Measurements from ENCODE around the gene RPP40.

Gene RPP40

DNA sequence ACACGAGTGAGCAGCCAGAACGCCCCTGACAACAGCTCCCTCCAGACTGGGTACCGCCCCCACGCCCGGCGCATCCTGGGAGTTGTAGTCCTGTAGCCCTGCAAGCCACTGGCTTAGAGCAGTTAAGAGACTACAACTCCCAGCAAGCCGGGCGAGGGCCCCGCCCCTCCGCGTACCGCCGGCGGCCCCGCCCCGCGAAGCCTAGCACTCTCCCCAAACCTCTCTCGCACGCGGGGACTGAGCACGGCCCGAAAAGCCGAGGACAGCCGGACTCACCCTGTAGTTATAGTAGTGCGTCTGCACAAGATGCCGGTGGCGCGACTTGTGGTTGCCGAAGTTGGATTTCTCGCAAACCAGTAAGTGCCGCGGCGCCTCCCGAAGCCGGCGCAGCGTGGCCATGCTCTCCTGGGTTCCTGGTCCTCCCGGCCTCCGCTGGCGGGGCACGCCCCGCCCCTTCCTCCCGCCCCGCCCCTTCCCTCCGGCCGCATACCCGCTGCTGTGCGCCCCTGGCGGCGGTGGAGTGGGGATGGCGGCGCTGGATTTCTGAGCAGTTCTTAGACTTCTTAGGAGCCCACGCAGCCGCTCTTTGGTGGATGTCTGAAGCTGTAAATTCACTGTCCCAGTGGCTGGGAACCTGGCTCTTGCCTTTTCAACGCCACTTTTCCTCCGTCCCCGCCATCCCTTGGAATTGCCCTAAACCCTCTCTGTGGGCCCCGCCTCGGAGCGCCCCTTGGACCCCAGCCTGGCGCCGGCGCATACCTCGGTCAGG, at the start of gene RPP40:
Gene RPP40 (minus strand): TSS at position 434 of the 769 bp plus-strand sequence. CDS start 35 bp downstream, at position 399.
- TF ChIP-seq EP300 (IDR thresholded peaks at IDR 0.05; ENCODE audit: borderline replicate concordance) (no peak), TAF1 (IDR thresholded peaks at IDR 0.05; ENCODE audit: low read depth) (no peak; the same call in 1 of the 2 replicates), EGR1 (IDR thresholded peaks at IDR 0.05) (peak; percentile 34; the same call in 1 of the 2 replicates), FOXM1 (IDR thresholded peaks at IDR 0.05; ENCODE audit: borderline replicate concordance, low read depth) (no peak), YY1 (IDR thresholded peaks at IDR 0.05; ENCODE audit: low read depth) (peak; percentile 52; the same call in 1 of the 2 replicates), RAD21 (IDR thresholded peaks at IDR 0.05; ENCODE audit: low read depth) (peak; percentile 32; the same call in 1 of the 2 replicates), CREB1 (IDR thresholded peaks at IDR 0.05; ENCODE audit: low read depth) (peak; percentile 70; the same call in 1 of the 2 replicates), CEBPB (IDR thresholded peaks at IDR 0.05) (no peak), NFIC (IDR thresholded peaks at IDR 0.05) (no peak), ZBTB7A (IDR thresholded peaks at IDR 0.05; ENCODE audit: low read depth) (peak; percentile 78), TCF12 (IDR thresholded peaks at IDR 0.05; ENCODE audit: low read depth) (peak; percentile 15), TEAD4 (IDR thresholded peaks at IDR 0.05) (no peak; the same call in 1 of the 2 replicates), MAX (IDR thresholded peaks at IDR 0.05) (peak; percentile 94)
- TF ChIP-seq, protein P1, sequence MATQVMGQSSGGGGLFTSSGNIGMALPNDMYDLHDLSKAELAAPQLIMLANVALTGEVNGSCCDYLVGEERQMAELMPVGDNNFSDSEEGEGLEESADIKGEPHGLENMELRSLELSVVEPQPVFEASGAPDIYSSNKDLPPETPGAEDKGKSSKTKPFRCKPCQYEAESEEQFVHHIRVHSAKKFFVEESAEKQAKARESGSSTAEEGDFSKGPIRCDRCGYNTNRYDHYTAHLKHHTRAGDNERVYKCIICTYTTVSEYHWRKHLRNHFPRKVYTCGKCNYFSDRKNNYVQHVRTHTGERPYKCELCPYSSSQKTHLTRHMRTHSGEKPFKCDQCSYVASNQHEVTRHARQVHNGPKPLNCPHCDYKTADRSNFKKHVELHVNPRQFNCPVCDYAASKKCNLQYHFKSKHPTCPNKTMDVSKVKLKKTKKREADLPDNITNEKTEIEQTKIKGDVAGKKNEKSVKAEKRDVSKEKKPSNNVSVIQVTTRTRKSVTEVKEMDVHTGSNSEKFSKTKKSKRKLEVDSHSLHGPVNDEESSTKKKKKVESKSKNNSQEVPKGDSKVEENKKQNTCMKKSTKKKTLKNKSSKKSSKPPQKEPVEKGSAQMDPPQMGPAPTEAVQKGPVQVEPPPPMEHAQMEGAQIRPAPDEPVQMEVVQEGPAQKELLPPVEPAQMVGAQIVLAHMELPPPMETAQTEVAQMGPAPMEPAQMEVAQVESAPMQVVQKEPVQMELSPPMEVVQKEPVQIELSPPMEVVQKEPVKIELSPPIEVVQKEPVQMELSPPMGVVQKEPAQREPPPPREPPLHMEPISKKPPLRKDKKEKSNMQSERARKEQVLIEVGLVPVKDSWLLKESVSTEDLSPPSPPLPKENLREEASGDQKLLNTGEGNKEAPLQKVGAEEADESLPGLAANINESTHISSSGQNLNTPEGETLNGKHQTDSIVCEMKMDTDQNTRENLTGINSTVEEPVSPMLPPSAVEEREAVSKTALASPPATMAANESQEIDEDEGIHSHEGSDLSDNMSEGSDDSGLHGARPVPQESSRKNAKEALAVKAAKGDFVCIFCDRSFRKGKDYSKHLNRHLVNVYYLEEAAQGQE (IDR thresholded peaks at IDR 0.05; ENCODE audit: low read depth), result no peak
- TF ChIP-seq, protein P2, sequence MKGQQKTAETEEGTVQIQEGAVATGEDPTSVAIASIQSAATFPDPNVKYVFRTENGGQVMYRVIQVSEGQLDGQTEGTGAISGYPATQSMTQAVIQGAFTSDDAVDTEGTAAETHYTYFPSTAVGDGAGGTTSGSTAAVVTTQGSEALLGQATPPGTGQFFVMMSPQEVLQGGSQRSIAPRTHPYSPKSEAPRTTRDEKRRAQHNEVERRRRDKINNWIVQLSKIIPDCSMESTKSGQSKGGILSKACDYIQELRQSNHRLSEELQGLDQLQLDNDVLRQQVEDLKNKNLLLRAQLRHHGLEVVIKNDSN (IDR thresholded peaks at IDR 0.05), result no peak

DNA sequence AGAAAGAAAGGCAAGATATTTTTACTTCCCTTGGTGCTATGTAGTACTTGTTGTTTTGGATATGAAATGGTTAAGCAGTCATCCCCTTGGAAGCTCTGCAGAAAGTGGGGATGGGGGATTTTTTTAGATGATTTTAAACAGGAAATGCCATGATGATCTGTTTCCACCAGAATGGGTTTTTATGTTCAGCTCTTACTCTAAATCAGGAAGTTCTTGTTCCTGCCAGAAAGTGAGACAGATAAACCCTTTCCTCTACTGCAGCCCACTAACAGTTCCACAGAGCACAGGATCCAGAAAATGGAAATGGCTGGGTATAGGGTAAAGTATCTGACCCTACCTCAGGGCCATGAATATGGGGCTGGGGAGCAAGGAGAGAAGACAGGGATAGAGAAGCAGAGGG, 49.2 kb upstream of the RPP40 start:
- TF ChIP-seq TCF12 (IDR thresholded peaks at IDR 0.05; ENCODE audit: low read depth) (no peak), FOXM1 (IDR thresholded peaks at IDR 0.05; ENCODE audit: borderline replicate concordance, low read depth) (no peak), ZBTB7A (IDR thresholded peaks at IDR 0.05; ENCODE audit: low read depth) (no peak), MAX (IDR thresholded peaks at IDR 0.05) (no peak), EP300 (IDR thresholded peaks at IDR 0.05; ENCODE audit: borderline replicate concordance) (no peak), EGR1 (IDR thresholded peaks at IDR 0.05) (no peak), RAD21 (IDR thresholded peaks at IDR 0.05; ENCODE audit: low read depth) (no peak), CREB1 (IDR thresholded peaks at IDR 0.05; ENCODE audit: low read depth) (no peak), TAF1 (IDR thresholded peaks at IDR 0.05; ENCODE audit: low read depth) (no peak), TEAD4 (IDR thresholded peaks at IDR 0.05) (no peak), CEBPB (IDR thresholded peaks at IDR 0.05) (no peak), NFIC (IDR thresholded peaks at IDR 0.05) (no peak)
- TF ChIP-seq, protein P2 (IDR thresholded peaks at IDR 0.05), result no peak

DNA sequence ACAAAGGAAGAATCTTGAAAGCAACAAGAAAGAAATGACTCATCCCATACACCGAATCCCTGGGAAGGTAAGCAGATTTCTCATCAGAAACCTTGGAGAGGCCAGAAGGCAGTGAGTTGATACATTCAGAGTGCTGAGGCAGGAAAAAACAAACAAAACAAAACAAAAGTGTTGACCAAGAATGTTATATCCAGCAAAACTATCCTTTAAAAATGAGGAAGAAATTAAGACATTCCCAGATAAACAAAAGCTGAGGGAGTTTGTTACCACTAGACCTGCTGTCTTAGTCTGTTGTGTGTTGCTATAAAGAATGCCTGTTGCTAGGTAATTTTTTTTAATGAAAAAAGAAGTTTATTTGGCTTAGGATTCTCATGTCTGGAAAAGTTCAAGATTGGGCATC, 47.6 kb upstream of the RPP40 start:
- TF ChIP-seq TAF1 (IDR thresholded peaks at IDR 0.05; ENCODE audit: low read depth) (no peak), EGR1 (IDR thresholded peaks at IDR 0.05) (no peak)
- TF ChIP-seq, protein P2 (IDR thresholded peaks at IDR 0.05), result no peak

DNA sequence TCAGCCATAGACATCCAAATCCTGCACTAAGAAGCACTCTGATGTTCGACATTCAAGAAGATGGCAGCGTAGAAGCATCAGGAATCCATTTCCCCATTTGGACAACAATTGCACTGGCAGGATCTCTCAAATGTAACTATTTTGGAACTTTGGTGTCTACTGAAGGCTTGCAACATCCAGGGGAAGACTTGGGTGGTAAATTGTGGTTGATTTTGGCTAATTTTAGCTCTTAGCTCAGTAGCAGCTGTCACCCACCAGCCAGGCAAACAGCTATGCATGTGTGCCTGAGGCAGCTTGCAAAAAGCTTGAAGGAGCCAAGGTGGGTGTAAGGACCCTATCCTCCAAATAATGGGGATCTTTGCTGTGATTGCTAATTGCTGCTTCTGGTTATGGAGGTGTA, 46.2 kb upstream of the RPP40 start:
- TF ChIP-seq NFIC (IDR thresholded peaks at IDR 0.05) (no peak), TCF12 (IDR thresholded peaks at IDR 0.05; ENCODE audit: low read depth) (no peak), FOXM1 (IDR thresholded peaks at IDR 0.05; ENCODE audit: borderline replicate concordance, low read depth) (no peak), ZBTB7A (IDR thresholded peaks at IDR 0.05; ENCODE audit: low read depth) (no peak), CREB1 (IDR thresholded peaks at IDR 0.05; ENCODE audit: low read depth) (no peak), RAD21 (IDR thresholded peaks at IDR 0.05; ENCODE audit: low read depth) (no peak), EGR1 (IDR thresholded peaks at IDR 0.05) (no peak), CEBPB (IDR thresholded peaks at IDR 0.05) (no peak), TEAD4 (IDR thresholded peaks at IDR 0.05) (no peak), EP300 (IDR thresholded peaks at IDR 0.05; ENCODE audit: borderline replicate concordance) (no peak), TAF1 (IDR thresholded peaks at IDR 0.05; ENCODE audit: low read depth) (no peak), MAX (IDR thresholded peaks at IDR 0.05) (no peak), YY1 (IDR thresholded peaks at IDR 0.05; ENCODE audit: low read depth) (no peak)
- TF ChIP-seq, protein P2 (IDR thresholded peaks at IDR 0.05), result no peak
- TF ChIP-seq, protein P1 (IDR thresholded peaks at IDR 0.05; ENCODE audit: low read depth), result no peak

Measured in Ishikawa (cell line).